HepG2 (cell line): ENCODE measurements around the gene MRFAP1L1. TPM values are rescaled to one million over a fixed set of nuclear protein-coding genes. Genes with fewer than 3 reads are reported as not detected.
A peak's percentile ranks its signal among the peaks of the same experiment; 100 is the strongest.

Experiments used
- ARNTL ChIP-seq: sonication (generic); formaldehyde crosslinking; IDR thresholded peaks from 2 replicates; pipeline ENCODE4 v1.4.0; 2020; ENCODE audit warnings: mild to moderate bottlenecking, missing genetic modification reagents
- DNMT1 ChIP-seq: sonication (generic); formaldehyde crosslinking; IDR thresholded peaks from 2 replicates; pipeline ENCODE4 v1.5.1; 2020; ENCODE audit warnings: mild to moderate bottlenecking, missing genetic modification reagents
- GTF2F1 ChIP-seq: fragments of 150-350 bp; IDR thresholded peaks from 2 replicates; pipeline ENCODE4 v1.6.1; 2014; ENCODE audit warnings: low read length
- KLF11 ChIP-seq: IDR thresholded peaks from 2 replicates; pipeline ENCODE4 v1.6.1; 2016; ENCODE audit warnings: missing compliant biosample characterization
- SALL2 ChIP-seq: sonication (generic); formaldehyde crosslinking; IDR thresholded peaks from 2 replicates; pipeline ENCODE4 v1.8.1; 2023; ENCODE audit warnings: mild to moderate bottlenecking, missing genetic modification reagents, inconsistent platforms
- SCMH1 ChIP-seq: sonication (generic); formaldehyde crosslinking; IDR thresholded peaks from 2 replicates; pipeline ENCODE4 v1.9.0; 2021; ENCODE audit warnings: missing genetic modification reagents, mild to moderate bottlenecking, borderline replicate concordance
- SIX4 ChIP-seq: sonication (generic); formaldehyde crosslinking; IDR thresholded peaks from 2 replicates; pipeline ENCODE4 v1.4.0; 2020; ENCODE audit warnings: missing genetic modification reagents
- TCF12 ChIP-seq, 2 experiments: fragments of 450-650 bp in 1 of 2; sonication (generic) in 1 of 2; formaldehyde crosslinking in 1 of 2; IDR thresholded peaks; 2 replicates each; pipeline versions ENCODE4 v1.6.1 to v1.8.0; 2017 to 2022; ENCODE audit warnings: antibody characterized with exemption in 1 of 2, mild to moderate bottlenecking in 1 of 2, missing genetic modification reagents in 1 of 2, moderate library complexity in 1 of 2
- THYN1 ChIP-seq: sonication (generic); formaldehyde crosslinking; IDR thresholded peaks from 2 replicates; pipeline ENCODE4 v1.8.1; 2023; ENCODE audit warnings: low read depth, mild to moderate bottlenecking, moderate library complexity, missing genetic modification reagents, borderline replicate concordance
- TOE1 ChIP-seq: sonication (generic); formaldehyde crosslinking; IDR thresholded peaks from 2 replicates; pipeline ENCODE4 v1.4.0; 2020; ENCODE audit warnings: mild to moderate bottlenecking, missing genetic modification reagents
- ZFP90 ChIP-seq: sonication (generic); formaldehyde crosslinking; IDR thresholded peaks from 2 replicates; pipeline ENCODE4 v1.8.0; 2022; ENCODE audit warnings: missing genetic modification reagents, mild to moderate bottlenecking, inconsistent platforms, borderline replicate concordance
- ZKSCAN5 ChIP-seq: sonication (generic); formaldehyde crosslinking; IDR thresholded peaks from 2 replicates; pipeline ENCODE4 v1.5.1; 2020; ENCODE audit warnings: mild to moderate bottlenecking, missing genetic modification reagents
- ZNF335 ChIP-seq: sonication (generic); formaldehyde crosslinking; IDR thresholded peaks from 2 replicates; pipeline ENCODE4 v1.4.0; 2020; ENCODE audit warnings: missing genetic modification reagents
- ZNF33B ChIP-seq: sonication (generic); formaldehyde crosslinking; IDR thresholded peaks from 2 replicates; pipeline ENCODE4 v1.5.1; 2020; ENCODE audit warnings: mild to moderate bottlenecking, missing genetic modification reagents
- ZNF431 ChIP-seq: sonication (generic); formaldehyde crosslinking; IDR thresholded peaks from 2 replicates; pipeline ENCODE4 v1.9.0; 2022; ENCODE audit warnings: missing genetic modification reagents, low read depth, mild to moderate bottlenecking, borderline replicate concordance
- ZNF557 ChIP-seq: sonication (generic); formaldehyde crosslinking; IDR thresholded peaks from 2 replicates; pipeline ENCODE4 v1.4.0; 2020; ENCODE audit warnings: missing genetic modification reagents
- ZNF788 ChIP-seq: sonication (generic); formaldehyde crosslinking; IDR thresholded peaks from 2 replicates; pipeline ENCODE4 v1.5.0; 2020; ENCODE audit warnings: mild to moderate bottlenecking, missing genetic modification reagents, borderline replicate concordance
- ZNF850 ChIP-seq: sonication (generic); formaldehyde crosslinking; conservative IDR thresholded peaks from 2 replicates; pipeline ENCODE4 v1.9.0; 2021; ENCODE audit warnings: mild to moderate bottlenecking, missing genetic modification reagents
- ZSCAN31 ChIP-seq: sonication (generic); formaldehyde crosslinking; IDR thresholded peaks from 2 replicates; pipeline ENCODE4 v1.5.0; 2020; ENCODE audit warnings: low read depth, mild to moderate bottlenecking, missing genetic modification reagents
- polyA plus RNA-seq, 8 experiments: library from polyadenylated mRNA; depleted of rRNA in 3 of 8; stranded (reverse) in 7 of 8; unstranded in 1 of 8; fragments of >200 nt; fragmentation: Illumina TruSeq in 4 of 8; extraction: Trizol in 4 of 8; gene quantifications; 2 replicates each; pipeline versions ENCODE4 v1.2.1 to v1.2.3, GENCODE V29; 2011 to 2016; ENCODE audit warnings: low read depth in 4 of 8, missing spikeins in 1 of 8, mixed read lengths in 1 of 8; ENCODE audit not compliant: insufficient read depth in 1 of 8
- total RNA-seq, 5 experiments: library from RNA; depleted of rRNA; stranded (reverse); fragments of >200 nt; fragmentation: Illumina TruSeq; extraction: Trizol; gene quantifications; 2 replicates each; pipeline ENCODE4 v1.2.3, GENCODE V29; 2016; ENCODE audit warnings: low read depth in 1 of 5
- TF ChIP-seq, protein P1 (sequence below): sonication (generic); formaldehyde crosslinking; IDR thresholded peaks from 2 replicates; pipeline ENCODE4 v1.4.0; 2020; ENCODE audit warnings: missing genetic modification reagents
- TF ChIP-seq, protein P2 (sequence below): sonication (generic); formaldehyde crosslinking; IDR thresholded peaks from 2 replicates; pipeline ENCODE4 v1.8.0; 2022; ENCODE audit warnings: mild to moderate bottlenecking, missing genetic modification reagents; ENCODE audit not compliant: insufficient replicate concordance
- TF ChIP-seq, protein P3 (sequence below): IDR thresholded peaks from 2 replicates; pipeline ENCODE4 v1.4.0; 2020; ENCODE audit warnings: mild to moderate bottlenecking, missing genetic modification reagents

The MRFAP1L1 gene
- total and polyA plus RNA-seq, 2 of the 13 experiments (the other 11 are each of a cell fraction or from before 2014, with no cell fraction given): 44.8 to 76.6 TPM

DNA sequence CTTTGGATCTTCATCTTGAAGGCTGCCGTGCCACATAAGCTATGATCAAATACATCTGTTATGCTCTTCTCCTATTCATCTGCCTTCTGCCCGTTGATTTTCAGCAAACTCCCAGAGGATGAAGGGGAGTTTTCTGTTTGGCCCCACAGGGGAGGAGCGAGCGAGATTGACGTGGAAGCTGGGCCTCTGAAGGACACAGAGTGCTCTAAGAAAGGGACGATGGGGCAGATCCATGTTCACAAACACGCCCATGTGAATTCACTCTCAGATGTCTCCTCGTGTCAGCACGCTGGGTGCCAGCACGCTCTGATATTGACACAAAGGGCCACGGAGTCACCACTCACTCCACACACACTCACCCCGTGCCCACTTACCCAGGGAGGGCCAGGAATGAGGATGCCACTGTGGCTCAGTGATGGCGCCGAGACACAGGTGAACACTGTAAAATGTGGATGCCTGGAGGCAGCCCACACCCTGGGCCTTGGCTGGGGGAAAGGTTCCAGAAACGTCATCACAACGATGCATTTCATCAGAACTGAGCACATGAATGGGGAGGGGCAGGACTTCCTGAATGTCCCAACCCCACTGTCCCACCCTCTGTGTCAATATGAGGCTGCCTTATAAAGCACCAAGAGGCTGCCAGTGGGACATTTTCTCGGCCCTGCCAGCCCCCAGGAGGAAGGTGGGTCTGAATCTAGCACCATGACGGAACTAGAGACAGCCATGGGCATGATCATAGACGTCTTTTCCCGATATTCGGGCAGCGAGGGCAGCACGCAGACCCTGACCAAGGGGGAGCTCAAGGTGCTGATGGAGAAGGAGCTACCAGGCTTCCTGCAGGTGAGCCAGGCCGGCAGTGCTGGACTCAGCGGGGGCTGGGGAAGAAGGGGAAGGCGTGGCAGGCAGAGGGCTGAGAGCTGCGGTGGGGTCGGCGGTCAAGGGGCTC, 16.2 kb downstream of the MRFAP1L1 start, which contains the start of gene S100P (continued):
- TF ChIP-seq SCMH1 (CRISPR knock-in tag): no peak
- TF ChIP-seq ARNTL (CRISPR knock-in tag): no peak
- TF ChIP-seq ZNF335 (CRISPR knock-in tag): peak; percentile 88; the same call in 1 of the 2 replicates
- TF ChIP-seq KLF11 (CRISPR knock-in tag): no peak
- TF ChIP-seq, protein P1, sequence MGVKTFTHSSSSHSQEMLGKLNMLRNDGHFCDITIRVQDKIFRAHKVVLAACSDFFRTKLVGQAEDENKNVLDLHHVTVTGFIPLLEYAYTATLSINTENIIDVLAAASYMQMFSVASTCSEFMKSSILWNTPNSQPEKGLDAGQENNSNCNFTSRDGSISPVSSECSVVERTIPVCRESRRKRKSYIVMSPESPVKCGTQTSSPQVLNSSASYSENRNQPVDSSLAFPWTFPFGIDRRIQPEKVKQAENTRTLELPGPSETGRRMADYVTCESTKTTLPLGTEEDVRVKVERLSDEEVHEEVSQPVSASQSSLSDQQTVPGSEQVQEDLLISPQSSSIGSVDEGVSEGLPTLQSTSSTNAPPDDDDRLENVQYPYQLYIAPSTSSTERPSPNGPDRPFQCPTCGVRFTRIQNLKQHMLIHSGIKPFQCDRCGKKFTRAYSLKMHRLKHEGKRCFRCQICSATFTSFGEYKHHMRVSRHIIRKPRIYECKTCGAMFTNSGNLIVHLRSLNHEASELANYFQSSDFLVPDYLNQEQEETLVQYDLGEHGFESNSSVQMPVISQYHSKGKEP (CRISPR knock-in tag): no peak
- TF ChIP-seq SALL2 (CRISPR knock-in tag): no peak; the same call in none of the 2 replicates
- TF ChIP-seq DNMT1: peak; percentile 80; the same call in 1 of the 2 replicates
- TF ChIP-seq ZNF557 (CRISPR knock-in tag): no peak
- no peak; the same call in 1 of the 2 replicates for TF ChIP-seq GTF2F1
- TF ChIP-seq ZNF431: no peak
- TF ChIP-seq SIX4 (CRISPR knock-in tag): peak; percentile 67; the same call in 1 of the 2 replicates
- no peak for TF ChIP-seq ZFP90 (CRISPR knock-in tag)
- no peak for TF ChIP-seq TOE1
- TF ChIP-seq ZSCAN31 (CRISPR knock-in tag): peak; percentile 67; the same call in 1 of the 2 replicates
- peak; percentile 50 for TF ChIP-seq ZNF788 (CRISPR knock-in tag)
- no peak for TF ChIP-seq TCF12 (IDR thresholded peaks at IDR 0.05)
- TF ChIP-seq TCF12 (CRISPR knock-in tag; IDR thresholded peaks at IDR 0.05): peak; percentile 33; the same call in 1 of the 2 replicates
- peak; percentile 27; the same call in 1 of the 2 replicates for TF ChIP-seq ZNF850
- TF ChIP-seq THYN1: no peak
- no peak for TF ChIP-seq ZNF33B (CRISPR knock-in tag)
- TF ChIP-seq, protein P2, sequence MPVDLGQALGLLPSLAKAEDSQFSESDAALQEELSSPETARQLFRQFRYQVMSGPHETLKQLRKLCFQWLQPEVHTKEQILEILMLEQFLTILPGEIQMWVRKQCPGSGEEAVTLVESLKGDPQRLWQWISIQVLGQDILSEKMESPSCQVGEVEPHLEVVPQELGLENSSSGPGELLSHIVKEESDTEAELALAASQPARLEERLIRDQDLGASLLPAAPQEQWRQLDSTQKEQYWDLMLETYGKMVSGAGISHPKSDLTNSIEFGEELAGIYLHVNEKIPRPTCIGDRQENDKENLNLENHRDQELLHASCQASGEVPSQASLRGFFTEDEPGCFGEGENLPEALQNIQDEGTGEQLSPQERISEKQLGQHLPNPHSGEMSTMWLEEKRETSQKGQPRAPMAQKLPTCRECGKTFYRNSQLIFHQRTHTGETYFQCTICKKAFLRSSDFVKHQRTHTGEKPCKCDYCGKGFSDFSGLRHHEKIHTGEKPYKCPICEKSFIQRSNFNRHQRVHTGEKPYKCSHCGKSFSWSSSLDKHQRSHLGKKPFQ (CRISPR knock-in tag): peak; percentile 92
- no peak for TF ChIP-seq ZKSCAN5 (CRISPR knock-in tag)
- TF ChIP-seq, protein P3, sequence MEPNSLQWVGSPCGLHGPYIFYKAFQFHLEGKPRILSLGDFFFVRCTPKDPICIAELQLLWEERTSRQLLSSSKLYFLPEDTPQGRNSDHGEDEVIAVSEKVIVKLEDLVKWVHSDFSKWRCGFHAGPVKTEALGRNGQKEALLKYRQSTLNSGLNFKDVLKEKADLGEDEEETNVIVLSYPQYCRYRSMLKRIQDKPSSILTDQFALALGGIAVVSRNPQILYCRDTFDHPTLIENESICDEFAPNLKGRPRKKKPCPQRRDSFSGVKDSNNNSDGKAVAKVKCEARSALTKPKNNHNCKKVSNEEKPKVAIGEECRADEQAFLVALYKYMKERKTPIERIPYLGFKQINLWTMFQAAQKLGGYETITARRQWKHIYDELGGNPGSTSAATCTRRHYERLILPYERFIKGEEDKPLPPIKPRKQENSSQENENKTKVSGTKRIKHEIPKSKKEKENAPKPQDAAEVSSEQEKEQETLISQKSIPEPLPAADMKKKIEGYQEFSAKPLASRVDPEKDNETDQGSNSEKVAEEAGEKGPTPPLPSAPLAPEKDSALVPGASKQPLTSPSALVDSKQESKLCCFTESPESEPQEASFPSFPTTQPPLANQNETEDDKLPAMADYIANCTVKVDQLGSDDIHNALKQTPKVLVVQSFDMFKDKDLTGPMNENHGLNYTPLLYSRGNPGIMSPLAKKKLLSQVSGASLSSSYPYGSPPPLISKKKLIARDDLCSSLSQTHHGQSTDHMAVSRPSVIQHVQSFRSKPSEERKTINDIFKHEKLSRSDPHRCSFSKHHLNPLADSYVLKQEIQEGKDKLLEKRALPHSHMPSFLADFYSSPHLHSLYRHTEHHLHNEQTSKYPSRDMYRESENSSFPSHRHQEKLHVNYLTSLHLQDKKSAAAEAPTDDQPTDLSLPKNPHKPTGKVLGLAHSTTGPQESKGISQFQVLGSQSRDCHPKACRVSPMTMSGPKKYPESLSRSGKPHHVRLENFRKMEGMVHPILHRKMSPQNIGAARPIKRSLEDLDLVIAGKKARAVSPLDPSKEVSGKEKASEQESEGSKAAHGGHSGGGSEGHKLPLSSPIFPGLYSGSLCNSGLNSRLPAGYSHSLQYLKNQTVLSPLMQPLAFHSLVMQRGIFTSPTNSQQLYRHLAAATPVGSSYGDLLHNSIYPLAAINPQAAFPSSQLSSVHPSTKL (CRISPR knock-in tag): peak; percentile 82
